Loucy (cell line): Measurements from ENCODE around the gene FAM168A.

Experiments
- H2AFZ ChIP-seq: fragments of 200-600 bp; sonication (generic); 2 replicates; pipeline ENCODE4 v1.6.0; 2016; ENCODE audit warnings: antibody characterized with exemption, mild to moderate bottlenecking, low read length, moderate library complexity
- H3F3A ChIP-seq: fragments of 200-600 bp; 2 replicates; pipeline ENCODE4 v1.6.0; 2016; ENCODE audit warnings: antibody characterized with exemption, low read depth, mild to moderate bottlenecking
- H3K27me3 ChIP-seq: fragments of 200-600 bp; sonication (generic); 2 replicates; pipeline ENCODE4 v1.6.1; 2014; ENCODE audit warnings: low read length, mild to moderate bottlenecking; ENCODE audit not compliant: insufficient read depth, poor library complexity, severe bottlenecking
- H3K36me3 ChIP-seq: fragments of 200-600 bp; sonication (generic); 2 replicates; pipeline ENCODE4 v1.6.1; 2016; ENCODE audit warnings: low read length; ENCODE audit not compliant: insufficient read depth
- H3K4me1 ChIP-seq: fragments of 200-600 bp; sonication (generic); 2 replicates; pipeline ENCODE4 v1.5.1; 2014; ENCODE audit warnings: low read length, mild to moderate bottlenecking; ENCODE audit not compliant: insufficient read depth, poor library complexity, severe bottlenecking
- H3K4me2 ChIP-seq: fragments of 200-600 bp; sonication (generic); 2 replicates; pipeline ENCODE4 v1.6.0; 2014; ENCODE audit warnings: antibody characterized with exemption, low read length, low read depth, mild to moderate bottlenecking; ENCODE audit not compliant: poor library complexity, severe bottlenecking
- H3K4me3 ChIP-seq: fragments of 200-600 bp; sonication (generic); 2 replicates; pipeline ENCODE4 v1.5.1; 2014; ENCODE audit warnings: low read length, mild to moderate bottlenecking, mixed read lengths; ENCODE audit not compliant: poor library complexity, severe bottlenecking
- H3K79me2 ChIP-seq: fragments of 200-600 bp; sonication (generic); 2 replicates; pipeline ENCODE4 v1.6.1; 2014; ENCODE audit warnings: low read length; ENCODE audit not compliant: insufficient read depth
- H3K9ac ChIP-seq: fragments of 200-600 bp; sonication (generic); 2 replicates; pipeline ENCODE4 v1.6.0; 2014; ENCODE audit warnings: mild to moderate bottlenecking, low read depth, low read length, moderate library complexity; ENCODE audit not compliant: poor library complexity, severe bottlenecking
- H3K9me2 ChIP-seq: fragments of 200-600 bp; sonication (generic); replicated peaks from 2 replicates; pipeline ENCODE4 v1.6.1; 2016; ENCODE audit warnings: low read depth, low read length, mixed read lengths
- H3K9me3 ChIP-seq: fragments of 200-600 bp; sonication (generic); 2 replicates; pipeline ENCODE4 v1.6.1; 2014; ENCODE audit warnings: mild to moderate bottlenecking, antibody characterized with exemption, low read length, low read depth; ENCODE audit not compliant: insufficient read depth
- H4K20me1 ChIP-seq: fragments of 200-600 bp; sonication (generic); 2 replicates; pipeline ENCODE4 v1.6.0; 2014; ENCODE audit warnings: antibody characterized with exemption, low read length, mild to moderate bottlenecking; ENCODE audit not compliant: insufficient read depth, poor library complexity, severe bottlenecking
- EZH2phosphoT487 ChIP-seq: fragments of 200-600 bp; IDR thresholded peaks from 2 replicates; pipeline ENCODE4 v1.6.1; 2018; ENCODE audit warnings: antibody characterized with exemption, mild to moderate bottlenecking, moderate library complexity, borderline replicate concordance
- TF ChIP-seq, protein P1 (sequence below): fragments of 200-600 bp; sonication (generic); conservative IDR thresholded peaks from 2 replicates; pipeline ENCODE4 v1.5.1; 2014; ENCODE audit warnings: mild to moderate bottlenecking, antibody characterized with exemption, low read length

The FAM168A gene

DNA sequence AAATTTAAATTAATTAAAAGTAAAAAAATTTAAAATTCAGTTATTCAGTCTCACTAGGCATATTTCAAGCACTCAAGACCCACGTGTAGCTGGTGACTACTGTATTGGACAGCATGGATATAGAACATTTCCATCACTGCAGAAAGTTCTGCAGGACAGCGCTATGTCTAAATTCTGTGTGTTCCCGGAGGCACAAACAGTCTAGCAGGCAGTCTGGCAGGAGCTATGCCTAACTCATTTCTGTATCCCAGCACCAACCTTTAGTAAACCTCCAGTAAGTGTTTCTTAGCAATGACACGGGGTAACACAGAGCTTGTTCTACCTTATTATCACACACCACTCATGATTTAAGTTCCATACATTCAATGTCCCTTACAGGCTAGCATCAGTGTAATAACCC is 48.5 kb downstream of the FAM168A start:
- no peak overlapping the region for H2AFZ ChIP-seq
- H3F3A ChIP-seq, result peaks cover 2% of the 10 kb centered on the region; the same call in 1 of the 2 replicates
- no peak overlapping the region for H3K4me2 ChIP-seq
- H3K4me1 ChIP-seq, result peaks cover 24% of the 10 kb centered on the region
- H3K9me2 ChIP-seq, result no peaks in the 10 kb centered on the region
- H3K27me3 ChIP-seq, result no peaks in the 10 kb centered on the region
- TF ChIP-seq, protein P1, sequence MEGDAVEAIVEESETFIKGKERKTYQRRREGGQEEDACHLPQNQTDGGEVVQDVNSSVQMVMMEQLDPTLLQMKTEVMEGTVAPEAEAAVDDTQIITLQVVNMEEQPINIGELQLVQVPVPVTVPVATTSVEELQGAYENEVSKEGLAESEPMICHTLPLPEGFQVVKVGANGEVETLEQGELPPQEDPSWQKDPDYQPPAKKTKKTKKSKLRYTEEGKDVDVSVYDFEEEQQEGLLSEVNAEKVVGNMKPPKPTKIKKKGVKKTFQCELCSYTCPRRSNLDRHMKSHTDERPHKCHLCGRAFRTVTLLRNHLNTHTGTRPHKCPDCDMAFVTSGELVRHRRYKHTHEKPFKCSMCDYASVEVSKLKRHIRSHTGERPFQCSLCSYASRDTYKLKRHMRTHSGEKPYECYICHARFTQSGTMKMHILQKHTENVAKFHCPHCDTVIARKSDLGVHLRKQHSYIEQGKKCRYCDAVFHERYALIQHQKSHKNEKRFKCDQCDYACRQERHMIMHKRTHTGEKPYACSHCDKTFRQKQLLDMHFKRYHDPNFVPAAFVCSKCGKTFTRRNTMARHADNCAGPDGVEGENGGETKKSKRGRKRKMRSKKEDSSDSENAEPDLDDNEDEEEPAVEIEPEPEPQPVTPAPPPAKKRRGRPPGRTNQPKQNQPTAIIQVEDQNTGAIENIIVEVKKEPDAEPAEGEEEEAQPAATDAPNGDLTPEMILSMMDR, result no peak
- no peak for TF ChIP-seq EZH2phosphoT487
- H4K20me1 ChIP-seq, result peaks cover 17% of the 10 kb centered on the region
- H3K36me3 ChIP-seq, result peaks cover 3% of the 10 kb centered on the region; the same call in 1 of the 2 replicates
- no peak overlapping the region for H3K4me3 ChIP-seq
- H3K79me2 ChIP-seq, result peaks cover 68% of the 10 kb centered on the region
- no peak overlapping the region for H3K9ac ChIP-seq
- H3K9me3 ChIP-seq, result no peaks in the 10 kb centered on the region

DNA sequence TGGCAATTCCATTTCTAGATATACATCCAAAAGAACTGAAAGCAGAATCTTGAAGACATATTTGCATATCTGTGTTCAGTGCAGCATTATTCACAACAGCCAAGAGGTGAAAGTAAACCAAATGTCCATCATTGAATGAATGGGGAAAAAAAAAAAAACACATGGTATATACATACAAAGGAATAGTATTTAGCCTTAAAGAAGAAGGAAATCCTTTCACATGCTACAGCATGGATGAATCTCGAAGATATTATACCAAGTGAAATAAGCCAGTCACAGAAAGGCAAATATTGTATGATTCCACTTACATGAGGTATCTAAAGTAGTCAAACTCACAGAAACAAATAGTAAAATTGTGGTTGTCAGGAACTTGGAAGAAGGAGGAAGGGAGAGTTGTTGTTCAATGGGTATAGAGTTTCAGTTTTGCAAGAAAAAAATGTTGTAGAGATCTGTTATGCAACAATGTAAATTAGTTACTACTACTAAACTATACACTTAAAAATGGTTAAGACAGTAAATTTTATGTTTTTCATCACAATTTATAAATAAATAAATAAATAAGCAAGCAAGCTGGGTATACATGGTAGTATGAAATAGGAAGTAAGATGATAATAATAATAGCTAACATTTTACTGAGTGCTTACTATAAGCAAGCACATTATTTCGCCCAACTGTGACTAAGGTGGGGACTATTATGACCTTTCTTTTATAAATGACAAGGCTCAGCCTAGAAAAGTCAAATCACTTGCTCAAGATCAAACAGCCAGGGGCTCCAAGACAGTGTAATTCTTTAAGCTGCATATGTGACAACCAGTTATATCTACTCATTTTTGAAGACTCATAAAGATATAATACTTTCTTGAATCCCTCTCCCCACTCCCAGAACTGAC is 50.0 kb downstream of the FAM168A start:
- TF ChIP-seq, protein P1, result no peak
- no peak for TF ChIP-seq EZH2phosphoT487
- no peak overlapping the region for H3K4me2 ChIP-seq

DNA sequence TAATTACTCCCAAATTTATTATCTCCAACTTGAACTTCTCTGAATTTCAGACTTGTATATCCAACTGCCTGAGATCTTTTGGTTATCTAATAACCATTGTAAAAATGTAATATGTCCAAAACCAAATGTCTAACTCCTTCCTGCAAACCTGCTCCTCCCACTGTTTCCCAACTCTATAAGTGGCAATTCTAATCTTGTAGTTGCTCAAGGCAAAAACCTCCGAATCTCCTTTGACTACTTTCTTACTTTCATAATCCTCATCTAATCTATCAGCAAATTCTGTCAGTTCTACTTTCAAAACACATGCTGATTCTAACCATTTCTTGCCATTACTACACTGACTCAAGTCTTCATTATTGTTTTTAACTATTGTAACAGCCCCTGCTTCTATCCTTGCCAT is 55.7 kb downstream of the FAM168A start:
- no peak overlapping the region for H2AFZ ChIP-seq
- no peak overlapping the region for H3K9ac ChIP-seq
- peaks cover 22% of the 10 kb centered on the region for H3K4me1 ChIP-seq
- no peaks in the 10 kb centered on the region for H3K9me3 ChIP-seq
- TF ChIP-seq EZH2phosphoT487, result no peak
- TF ChIP-seq, protein P1, result no peak
- H3K9me2 ChIP-seq, result no peaks in the 10 kb centered on the region
- H3K79me2 ChIP-seq, result peaks cover 75% of the 10 kb centered on the region
- no peaks in the 10 kb centered on the region for H3K27me3 ChIP-seq
- H3F3A ChIP-seq, result peaks cover 3% of the 10 kb centered on the region; the same call in 1 of the 2 replicates
- H3K4me2 ChIP-seq, result no peak overlapping the region
- H3K36me3 ChIP-seq, result peaks cover 4% of the 10 kb centered on the region; the same call in 1 of the 2 replicates
- H4K20me1 ChIP-seq, result peaks cover 12% of the 10 kb centered on the region
- H3K4me3 ChIP-seq, result no peak overlapping the region

More for the DNA sequence above, 50.0 kb downstream of the FAM168A start:
- Histone ChIP-seq H3K4me1 (peaks cover 24% of the 10 kb centered on the region), H3K36me3 (peaks cover 4% of the 10 kb centered on the region; the same call in 1 of the 2 replicates), H2AFZ (no peak overlapping the region), H3K27me3 (no peaks in the 10 kb centered on the region), H3K9me3 (no peaks in the 10 kb centered on the region), H3K4me3 (no peak overlapping the region), H3K9me2 (no peaks in the 10 kb centered on the region), H4K20me1 (peaks cover 17% of the 10 kb centered on the region), H3K9ac (no peak overlapping the region), H3F3A (peaks cover 2% of the 10 kb centered on the region; the same call in 1 of the 2 replicates), H3K79me2 (peaks cover 71% of the 10 kb centered on the region)
